DMS153 treated with DMSO at 0.1 percent for 48 hours (cell line): Measurements from ENCODE around the gene AGBL1.

Experiments
- DNase-seq: peaks from one replicate; lab custom pipeline; 2025; ENCODE audit not compliant: unreplicated experiment; lab: John Stamatoyannopoulos, UW

The AGBL1 gene

DNA sequence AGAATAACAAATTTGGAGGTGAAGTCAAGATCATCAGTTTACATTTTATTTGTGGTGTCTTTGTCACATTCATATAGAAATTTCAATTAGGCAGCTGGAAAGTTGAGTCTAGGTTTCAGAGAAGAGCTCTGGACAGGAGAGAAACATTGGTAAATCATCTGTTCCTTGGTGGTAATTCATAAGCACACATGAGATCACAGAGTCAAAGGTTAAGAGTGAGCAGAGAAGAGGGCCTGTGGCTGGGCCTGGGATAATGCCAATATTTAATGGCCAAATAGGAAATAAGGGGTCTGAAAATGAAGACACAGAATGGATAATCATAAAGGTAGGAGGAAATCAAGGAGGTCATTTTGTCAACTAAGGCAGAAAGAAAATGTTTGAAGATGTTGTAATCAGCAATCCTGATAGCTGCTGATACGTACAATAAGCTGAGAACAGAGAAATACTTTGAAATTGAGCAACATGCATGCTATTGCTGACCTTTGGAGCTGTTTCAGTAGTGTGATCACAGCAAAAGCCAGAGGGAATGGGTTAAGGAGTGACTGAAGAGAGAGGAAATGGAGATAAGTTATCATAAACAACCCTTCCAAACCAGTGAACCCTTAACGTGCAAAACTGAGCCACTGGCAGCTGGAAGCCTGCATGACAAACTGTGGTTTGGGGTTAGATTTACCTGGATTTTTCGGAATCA is 692.8 kb downstream of the AGBL1 start:
- no peak for DNase-seq

DNA sequence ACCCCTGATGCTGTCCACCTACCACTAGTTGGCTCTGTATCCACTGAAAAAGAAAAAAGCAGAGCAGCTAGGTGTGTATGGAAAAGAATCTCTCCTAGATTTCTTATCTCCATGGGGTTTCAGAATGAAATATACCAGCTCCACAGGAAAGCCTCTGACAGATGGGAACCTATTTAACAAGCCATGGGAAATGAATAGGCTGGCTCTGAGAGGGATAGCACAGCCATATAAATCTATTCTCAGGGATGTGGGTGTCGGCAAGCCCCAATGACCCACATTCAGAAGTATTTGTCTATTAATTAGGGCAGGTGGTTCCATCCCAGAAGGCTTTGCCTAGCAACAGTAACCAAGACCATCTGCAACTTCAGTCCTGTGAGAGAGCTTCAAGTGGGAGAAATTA is 694.1 kb downstream of the AGBL1 start:
- DNase-seq, result peak; percentile 60

DNA sequence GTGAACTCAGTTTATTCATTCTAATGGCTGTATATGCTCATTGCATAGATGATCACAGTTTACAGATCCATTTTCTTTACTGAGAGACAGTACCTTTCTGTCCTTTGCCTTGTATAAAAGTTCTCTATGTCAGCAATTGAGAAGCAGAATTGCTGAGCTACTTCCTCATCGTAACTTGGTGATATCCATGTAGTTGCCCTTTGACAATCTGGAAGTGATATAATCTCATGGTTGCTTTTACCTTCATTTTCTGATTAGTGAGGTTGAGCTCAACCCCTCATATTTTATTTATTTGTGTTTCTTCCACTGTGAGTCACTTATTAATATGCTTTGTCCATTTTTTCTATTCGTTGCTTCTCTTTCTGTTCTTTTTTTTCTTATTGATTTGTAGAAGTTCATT is 696.5 kb downstream of the AGBL1 start:
- DNase-seq, result no peak

DNA sequence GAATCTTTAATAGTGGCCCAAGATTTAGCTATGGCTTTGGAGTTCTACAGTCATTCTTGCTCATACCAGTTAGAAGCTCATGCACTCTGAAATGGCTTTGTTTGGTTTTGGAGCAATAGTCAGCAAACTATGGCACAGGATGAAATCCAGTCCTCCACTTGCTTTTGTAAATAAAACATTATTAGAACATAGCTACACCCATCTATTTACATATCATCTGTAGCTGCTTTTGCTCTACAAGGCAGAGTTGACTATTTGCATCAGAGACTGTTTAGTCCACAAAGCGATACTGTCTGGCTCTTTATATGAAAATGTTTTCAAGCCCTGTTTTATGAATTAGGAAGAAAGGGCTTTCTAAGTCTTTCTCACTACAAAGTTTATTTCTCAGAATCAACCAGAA is 716.9 kb downstream of the AGBL1 start:
- no peak for DNase-seq

DNA sequence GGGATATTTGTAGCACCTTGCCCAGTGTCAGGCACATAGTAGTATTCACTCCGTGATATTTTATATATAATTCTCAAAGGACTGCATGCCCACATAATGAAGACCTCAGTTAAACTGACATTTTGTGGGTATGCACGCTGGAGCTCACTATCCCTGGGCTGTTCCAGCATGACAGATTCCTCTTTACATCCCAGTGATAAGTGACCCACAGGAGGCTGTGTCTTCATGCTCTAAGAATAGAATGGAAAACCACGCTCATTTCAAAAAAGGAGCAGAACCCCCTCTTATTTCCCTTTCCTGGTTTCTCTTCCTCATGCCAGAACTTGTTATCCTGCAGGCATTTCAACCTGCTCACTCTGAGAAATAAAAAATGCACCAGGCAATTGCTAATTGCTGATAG is 717.5 kb downstream of the AGBL1 start:
- DNase-seq, result no peak

DNA sequence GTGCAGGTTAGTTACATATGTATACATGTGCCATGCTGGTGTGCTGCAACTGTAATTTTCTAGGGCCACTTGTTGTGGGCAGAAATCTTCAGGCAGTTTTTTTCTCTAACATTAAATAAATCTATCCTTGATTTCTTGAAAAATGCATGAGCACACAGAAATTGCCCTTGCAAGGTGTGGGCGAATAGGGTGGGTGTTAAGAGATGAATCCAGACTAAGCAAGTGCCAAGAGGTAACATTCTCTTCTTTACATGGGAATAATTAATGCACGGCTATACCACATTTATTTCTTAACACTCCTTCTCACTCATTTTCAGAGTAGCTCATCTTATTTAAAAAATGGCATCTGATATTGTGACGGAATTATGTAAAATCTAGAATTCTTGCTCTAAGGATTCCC is 719.6 kb downstream of the AGBL1 start:
- no peak for DNase-seq

- DNase-seq, result no peak
Observed at GRCh38 chr15:86802244-86802643, 722.6 kb downstream of the AGBL1 start.

DNA sequence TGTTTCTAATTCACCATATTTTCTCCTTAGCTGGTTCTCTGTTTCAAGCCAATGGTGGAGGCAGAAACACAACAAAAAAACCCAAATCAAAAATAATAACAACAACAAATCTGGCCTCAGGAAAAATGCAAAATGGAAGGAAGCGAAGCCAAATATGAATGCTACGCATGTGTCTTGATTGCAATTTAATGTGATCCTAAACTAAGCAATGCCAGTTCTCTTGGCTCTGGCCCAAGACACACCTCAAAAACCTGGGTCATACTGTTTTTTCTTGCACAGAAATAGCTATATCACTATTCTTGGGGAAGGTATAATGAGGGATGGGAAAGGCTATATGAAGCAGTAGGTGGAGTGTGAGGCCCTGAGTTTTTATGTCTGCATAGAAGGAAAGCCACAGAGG is 724.7 kb downstream of the AGBL1 start:
- no peak for DNase-seq

- DNase-seq, result no peak
Observed at GRCh38 chr15:86810329-86810728, 730.7 kb downstream of the AGBL1 start.

DNA sequence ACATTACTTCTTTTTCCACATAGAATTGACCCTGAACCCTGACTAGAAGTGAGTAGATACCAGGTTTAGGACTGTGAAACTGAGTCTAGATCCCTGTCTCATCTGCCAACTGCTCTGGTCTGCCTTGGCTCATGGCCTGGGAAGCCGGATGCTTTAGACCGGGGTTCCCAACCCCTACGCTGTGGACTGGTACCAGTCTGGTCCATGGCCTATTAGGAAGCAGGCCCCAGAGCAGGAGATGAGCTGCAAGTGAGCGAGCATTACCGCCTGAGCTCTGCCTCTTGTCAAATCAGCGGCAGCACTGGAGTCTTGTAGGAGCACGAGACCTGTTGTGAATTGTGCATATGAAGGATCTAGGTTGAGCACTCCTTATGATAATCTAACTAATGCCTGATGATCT is 734.2 kb downstream of the AGBL1 start:
- no peak for DNase-seq

DNA sequence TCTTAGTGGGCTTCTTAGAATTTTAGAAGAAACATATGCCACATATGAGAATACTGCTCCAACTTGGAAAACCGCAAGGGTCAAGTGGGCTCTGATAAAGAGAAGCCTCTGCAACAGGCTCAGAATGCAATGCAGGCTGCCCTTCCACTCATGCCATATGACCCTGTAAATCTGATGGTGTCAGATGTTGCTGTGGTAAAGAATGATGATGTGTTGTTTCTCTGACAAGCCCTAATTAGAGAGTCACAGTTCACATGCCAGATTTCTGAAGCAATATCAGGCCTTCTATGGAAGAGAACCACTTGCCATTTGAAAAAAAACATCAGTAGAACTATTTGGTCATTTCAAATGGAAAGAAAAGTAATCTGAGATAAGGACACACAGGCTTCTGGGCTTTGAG is 749.6 kb downstream of the AGBL1 start:
- DNase-seq, result no peak

- no peak for DNase-seq
Observed at GRCh38 chr15:86830304-86830703, 750.6 kb downstream of the AGBL1 start.

GRCh38 chr15:86833595-86833994 is 753.9 kb downstream of the AGBL1 start:
- DNase-seq, result no peak

DNA sequence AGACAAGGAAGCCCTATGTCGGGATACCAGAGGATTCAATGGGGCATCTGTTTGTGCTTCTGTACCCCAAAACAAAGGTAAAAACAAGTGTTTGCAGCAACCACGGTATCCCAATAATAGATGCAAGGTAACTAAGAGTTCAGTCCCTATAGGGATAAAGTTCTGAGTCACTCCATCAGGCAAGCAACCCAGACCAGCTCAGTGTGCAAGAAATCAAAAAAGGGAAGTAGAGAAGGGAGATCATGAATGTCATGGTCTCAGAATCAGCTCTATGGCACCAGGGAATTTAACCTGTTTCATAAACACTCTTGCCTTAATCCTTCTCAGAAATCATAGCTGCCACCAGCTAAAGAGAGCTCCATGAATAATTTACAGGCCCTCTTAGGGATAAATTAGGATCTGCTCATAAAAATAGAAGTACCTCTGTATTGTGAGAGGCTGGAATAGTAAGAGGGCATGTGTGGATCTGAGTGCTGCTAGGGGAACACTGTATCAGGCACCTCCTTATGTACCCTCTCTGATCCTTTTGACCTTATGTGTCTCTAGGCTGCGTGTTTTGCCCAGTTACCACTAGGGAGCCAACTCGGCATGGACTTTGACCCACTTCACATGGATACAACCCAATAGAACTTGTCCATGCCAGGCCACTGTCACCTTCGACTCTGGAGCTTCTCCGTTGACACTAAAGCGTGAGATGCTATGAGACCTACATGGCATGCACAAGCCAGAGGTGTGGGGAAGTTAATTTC is 754.6 kb downstream of the AGBL1 start:
- no peak for DNase-seq

GRCh38 chr15:86837294-86838061 is 757.8 kb downstream of the AGBL1 start:
- DNase-seq, result no peak

DNA sequence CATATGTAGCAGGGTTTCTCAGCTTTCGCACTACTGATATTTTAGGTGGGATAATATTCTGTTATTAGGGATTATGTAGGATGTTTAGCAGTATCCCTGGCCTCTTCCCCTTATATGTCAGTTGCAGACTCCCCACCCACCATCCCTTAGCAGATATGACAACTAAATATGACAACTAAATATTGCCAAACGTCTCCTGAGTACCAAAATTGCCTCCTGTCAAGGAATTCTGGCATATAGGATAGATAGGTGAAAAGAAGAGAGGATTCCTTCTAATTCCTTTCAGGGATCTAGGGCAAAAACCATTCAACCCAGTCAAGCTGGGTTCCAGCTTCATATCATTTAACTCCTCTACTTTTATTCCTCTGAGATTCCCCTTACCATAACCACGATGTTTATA is 759.8 kb downstream of the AGBL1 start:
- DNase-seq, result no peak

DNA sequence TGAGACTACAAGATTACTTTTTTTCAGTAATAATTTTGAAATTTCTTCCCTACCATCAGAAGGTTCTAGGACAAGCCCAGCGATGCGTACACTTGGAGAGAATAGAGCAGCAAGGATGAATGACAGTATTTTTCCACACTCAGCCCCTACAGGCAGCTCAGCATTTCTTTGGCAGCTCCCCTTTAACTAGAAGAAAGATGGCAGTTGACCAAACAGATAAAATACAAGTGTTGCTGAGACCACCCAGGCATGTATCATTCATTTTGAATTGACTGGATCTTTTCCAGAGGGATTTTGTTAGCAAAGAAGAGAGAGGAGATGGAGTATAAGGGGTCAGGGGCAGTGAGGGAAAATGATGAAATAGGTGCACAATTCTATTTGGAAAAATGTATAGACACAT is 761.3 kb downstream of the AGBL1 start:
- no peak for DNase-seq

DNA sequence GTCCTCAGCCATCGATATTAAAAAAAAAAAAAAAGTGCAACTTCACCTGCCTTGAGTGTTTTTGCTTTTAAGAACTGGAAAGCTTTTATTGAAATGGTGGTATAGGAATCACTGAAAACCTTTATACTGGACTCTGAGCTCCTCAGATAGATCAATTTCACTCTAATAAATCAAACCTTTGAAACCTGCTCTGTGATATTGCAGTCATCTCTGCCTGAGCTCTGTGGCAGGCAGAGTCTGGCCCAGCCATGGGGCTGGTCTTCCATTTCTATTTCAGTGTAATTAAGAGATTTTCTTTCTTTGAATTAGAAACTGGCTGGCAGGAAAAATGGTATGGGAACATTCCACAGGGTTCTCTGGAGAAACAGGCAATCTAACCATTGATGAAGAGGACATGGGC is 762.5 kb downstream of the AGBL1 start:
- DNase-seq, result no peak

DNA sequence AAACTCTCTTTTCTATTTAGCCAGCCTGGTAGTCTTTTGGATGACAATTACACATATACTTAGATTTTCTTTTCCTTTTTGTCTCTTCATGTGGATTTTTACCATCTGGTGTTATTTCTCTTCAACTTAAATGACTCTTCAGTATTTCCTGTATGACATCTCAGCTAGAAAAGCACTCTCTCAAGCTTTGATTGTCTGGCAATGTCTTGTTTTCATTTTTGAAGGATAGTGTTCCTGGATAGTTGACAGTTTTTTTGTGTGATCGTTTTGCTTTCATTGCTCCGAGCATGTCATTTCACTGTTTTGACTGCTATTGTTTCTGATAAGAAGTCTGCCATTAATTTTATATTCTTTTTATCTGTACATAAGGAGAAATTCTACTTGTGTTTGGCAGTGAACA is 766.4 kb downstream of the AGBL1 start:
- DNase-seq, result no peak

- no peak for DNase-seq
Observed at GRCh38 chr15:86849136-86849535, 769.5 kb downstream of the AGBL1 start.

GRCh38 chr15:86849558-86850285 is 770.1 kb downstream of the AGBL1 start:
- no peak for DNase-seq
